Endothelial cell of umbilical vein (primary cell): Measurements from ENCODE around the gene FYTTD1.

Experiments
- CTCF ChIP-seq, 2 donors: IDR thresholded peaks; 1 replicate in 1 of 2; 2 replicates in 1 of 2; pipeline ENCODE4 v1.5.1; 2011; ENCODE audit warnings: low read length in 2 of 2, mild to moderate bottlenecking in 2 of 2, moderate library complexity in 2 of 2, control low read depth in 1 of 2, inconsistent platforms in 1 of 2, low read depth in 1 of 2; ENCODE audit not compliant: insufficient read depth in 1 of 2; ENCODE audit errors: extremely low read depth in 1 of 2
- EZH2 ChIP-seq: IDR thresholded peaks from 2 replicates; pipeline ENCODE4 v1.6.1; 2012; ENCODE audit warnings: borderline replicate concordance, low read depth, mild to moderate bottlenecking, moderate library complexity, low read length, inconsistent platforms; ENCODE audit not compliant: severe bottlenecking
- MAX ChIP-seq: IDR thresholded peaks from 2 replicates; pipeline ENCODE4 v1.6.1; 2011; ENCODE audit not compliant: insufficient read depth, insufficient read length
- POLR2A ChIP-seq: IDR thresholded peaks from 2 replicates; pipeline ENCODE4 v1.6.1; 2012; ENCODE audit warnings: low read depth, mild to moderate bottlenecking, control low read depth, low read length

- no peak for TF ChIP-seq EZH2
- no peak for TF ChIP-seq CTCF (IDR thresholded peaks at IDR 0.05; ENCODE audit: extremely low read depth in 1 of 2, insufficient read depth in 1 of 2, low read depth in 1 of 2, low read length in 2 of 2)
- no peak for TF ChIP-seq POLR2A
- TF ChIP-seq MAX = no peak
These were observed 42.4 kb downstream of the FYTTD1 start for GRCh38 chr3:197791892-197792647.
